ENCODE results near the gene PRKCE.
A peak's percentile ranks its signal among the peaks of the same experiment; 100 is the strongest.

Gene PRKCE

DNA sequence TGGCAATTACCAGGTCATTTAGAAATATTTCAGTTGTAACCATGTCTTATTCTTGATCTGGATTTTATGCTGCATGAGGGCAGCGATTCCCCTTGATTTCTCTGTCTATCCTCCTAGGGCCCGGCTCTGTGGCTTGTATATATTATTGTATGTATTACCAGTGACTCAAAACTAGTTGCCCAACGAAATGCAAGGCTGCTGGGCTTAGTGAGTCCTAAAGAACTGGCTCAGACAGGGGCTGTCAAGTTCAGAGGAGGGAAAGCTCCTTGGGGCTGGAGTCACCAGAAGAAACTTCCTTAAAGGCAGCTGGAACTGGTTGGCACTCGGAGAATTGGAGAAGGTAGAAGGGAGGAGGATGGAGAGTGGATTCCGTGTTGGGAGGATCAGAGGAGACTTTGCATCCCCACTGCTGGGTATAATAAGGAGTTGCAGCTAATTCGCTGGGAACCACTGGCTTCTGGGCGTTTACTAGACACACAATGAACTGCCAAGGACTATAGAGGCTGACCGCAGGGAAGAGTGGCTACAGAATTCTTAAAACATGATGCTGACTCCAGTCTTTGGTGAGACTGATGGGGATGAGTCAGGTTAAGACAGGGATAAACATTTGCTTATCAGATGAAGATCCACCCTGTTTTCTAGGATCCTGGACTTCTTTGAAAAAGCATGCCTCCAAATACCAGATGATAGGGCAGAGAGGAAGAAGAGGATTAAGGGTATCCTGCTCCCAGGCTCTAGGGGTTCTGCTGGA is 104.3 kb downstream of the PRKCE start:
- peak; percentile 95 for DNase-seq (ENCODE audit: low read depth)

DNA sequence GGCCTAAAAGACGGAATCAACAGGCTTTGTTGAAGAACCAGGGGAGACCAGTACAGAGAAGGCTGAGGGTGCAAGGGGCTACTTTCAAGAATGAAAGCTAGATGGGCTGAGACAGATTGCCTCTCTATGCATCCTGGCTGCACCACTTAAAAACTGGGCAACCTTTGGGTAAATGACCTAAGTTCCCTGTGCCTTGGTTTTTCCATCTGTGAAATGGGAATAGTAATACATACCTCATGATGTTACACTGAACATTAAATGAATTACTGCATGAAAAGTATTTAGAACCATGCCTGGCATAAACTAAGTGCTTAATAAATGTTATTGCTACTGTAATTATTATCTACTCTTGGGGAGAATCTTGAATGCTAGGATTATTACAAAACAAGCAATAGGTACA is 106.5 kb downstream of the PRKCE start:
- no peak for DNase-seq (ENCODE audit: low read depth)

DNA sequence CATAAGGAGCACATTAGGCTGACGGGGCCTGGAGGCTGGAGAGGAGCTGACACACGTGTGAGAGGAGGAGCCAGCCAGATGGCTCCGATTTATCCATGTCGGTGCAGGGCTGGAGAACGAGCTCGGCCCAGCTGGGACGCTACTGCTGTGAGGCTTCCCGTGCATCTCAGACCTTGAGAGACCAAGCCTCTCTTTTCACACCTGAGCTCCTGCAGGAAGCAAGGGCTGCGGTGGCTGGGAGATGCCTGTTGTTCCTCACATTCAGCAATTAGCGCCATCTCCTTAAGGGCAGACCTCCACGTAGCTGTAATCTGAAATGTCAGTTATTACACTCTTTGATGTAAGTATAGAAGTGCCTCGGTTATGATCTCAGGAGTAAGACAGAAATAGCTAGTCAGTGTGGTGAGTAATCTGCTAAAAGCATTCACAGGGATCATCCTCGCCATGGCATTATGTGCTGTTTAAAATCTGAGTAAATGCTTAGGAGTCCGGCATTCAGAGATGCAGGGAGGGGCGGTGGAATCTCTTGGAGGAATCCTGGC is 107.9 kb downstream of the PRKCE start:
- DNase-seq (ENCODE audit: low read depth): peak; percentile 77

DNA sequence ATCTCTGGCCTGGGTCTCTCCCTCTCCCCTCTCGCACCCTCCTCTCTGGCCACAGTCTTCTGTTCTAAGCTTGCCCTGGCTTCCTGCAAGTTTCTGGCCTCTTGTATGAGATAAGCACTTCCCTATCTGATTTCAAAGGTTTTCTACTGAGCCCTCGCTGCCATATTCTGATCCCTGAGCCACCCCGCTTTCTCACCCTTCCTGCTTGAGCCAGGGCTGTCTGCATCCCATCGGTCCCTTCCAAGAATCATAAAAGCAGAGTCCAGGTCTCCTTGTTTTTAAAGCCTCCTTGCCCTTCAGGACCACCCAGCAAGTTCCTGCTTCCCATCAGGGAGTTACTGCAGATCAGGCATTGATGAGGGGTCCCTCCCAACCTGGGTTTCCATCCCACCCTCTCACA is 110.2 kb downstream of the PRKCE start:
- DNase-seq (ENCODE audit: low read depth): no peak

DNA sequence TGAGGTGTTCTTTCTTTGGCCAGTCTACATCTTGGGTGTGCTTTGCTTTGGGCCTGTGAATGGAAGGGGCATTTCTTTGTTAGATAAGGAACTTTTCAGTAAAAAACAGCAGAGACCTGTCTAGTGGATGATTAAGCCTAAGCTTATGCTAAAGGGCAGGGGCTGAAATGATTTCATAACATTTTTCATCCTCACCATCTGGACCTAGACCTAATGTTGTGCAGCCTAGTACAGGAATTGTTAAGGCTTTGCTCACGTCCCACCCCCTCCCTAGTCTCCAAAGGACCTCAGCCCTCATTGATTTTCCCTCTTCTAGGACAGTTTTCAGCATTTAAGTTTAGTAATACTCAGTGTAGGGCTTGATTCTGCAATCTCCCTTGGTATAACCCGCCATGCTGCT is 111.8 kb downstream of the PRKCE start:
- peak; percentile 60 for DNase-seq (ENCODE audit: low read depth)

DNA sequence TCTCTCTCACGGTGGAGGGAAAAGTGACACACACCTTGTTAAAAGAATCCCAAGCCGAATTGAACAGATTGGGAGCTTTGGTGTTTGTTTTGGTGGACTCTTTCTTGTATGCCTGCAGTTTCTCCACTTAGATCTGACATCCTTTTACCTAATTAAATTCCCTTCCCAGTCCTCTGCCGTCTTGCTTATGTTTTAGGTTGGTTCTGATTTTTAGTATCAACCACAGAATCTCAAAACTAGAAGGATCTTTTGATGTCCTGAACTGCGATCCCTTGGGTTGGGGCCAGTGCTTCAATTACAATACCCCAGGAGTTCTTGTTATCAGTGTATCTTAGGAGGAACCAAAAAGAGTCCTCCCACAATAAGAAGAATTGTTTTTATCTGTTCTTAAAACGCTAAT is 112.3 kb downstream of the PRKCE start:
- no peak for DNase-seq (ENCODE audit: low read depth)

DNA sequence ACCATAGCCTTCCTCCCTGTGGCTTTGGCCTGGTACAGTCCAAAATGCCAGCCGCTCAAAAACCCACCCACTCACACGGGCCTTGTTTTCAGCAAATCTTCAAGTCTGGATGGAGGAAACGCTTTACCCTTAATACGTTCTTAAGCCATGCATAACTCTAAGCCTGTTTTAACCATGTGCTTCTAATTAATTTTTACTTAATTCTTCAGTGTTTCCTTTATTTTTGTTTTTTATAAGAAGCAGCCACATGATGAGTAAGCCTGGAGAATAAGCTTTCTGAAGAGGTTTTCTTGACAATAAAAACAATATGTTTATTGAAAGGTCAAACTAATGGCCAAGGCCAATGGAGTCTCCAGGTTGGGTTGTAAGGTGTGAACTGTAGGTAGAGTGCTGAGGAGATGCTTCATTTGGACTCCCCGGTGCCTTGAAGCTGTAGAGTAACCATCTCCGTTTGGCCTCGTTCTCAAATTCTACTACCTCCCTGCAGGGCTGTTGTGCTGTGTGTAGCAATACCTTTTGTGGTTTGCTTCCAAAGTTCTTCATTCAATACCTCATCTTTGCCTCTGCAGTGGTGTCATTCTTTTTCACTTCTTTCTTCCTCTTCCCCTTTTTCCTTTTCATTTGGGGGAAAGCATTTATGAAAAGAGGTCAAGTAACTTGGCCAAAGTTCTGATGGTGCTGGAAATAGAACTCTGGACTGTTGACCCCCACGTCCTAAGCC is 113.7 kb downstream of the PRKCE start:
- no peak for DNase-seq (ENCODE audit: low read depth)

DNA sequence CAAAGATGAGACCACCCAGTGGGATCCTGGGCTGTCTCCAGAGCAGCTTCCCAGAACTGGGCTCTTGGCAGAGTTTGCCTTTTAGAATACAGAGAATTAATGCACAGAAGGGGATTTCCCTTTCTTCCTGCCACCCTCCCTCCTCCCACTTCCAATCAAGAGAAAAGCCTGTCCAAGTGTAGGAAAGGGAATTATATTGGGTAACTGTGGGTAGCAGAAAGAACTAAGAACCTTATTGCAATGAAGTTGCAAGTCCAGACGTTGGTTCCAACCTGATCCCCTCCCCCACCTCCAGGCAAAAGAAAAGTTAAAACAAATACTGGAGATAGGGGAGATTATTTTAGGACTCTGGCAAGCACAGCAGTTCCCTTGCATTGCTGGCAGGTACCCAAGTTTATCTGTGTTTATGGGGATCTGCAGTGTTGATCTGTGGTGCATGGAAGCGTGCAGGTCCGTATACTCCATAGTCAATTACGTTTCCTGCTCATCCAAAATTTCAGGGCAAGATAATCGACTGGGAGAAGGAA is 114.3 kb downstream of the PRKCE start:
- DNase-seq (ENCODE audit: low read depth): no peak

DNA sequence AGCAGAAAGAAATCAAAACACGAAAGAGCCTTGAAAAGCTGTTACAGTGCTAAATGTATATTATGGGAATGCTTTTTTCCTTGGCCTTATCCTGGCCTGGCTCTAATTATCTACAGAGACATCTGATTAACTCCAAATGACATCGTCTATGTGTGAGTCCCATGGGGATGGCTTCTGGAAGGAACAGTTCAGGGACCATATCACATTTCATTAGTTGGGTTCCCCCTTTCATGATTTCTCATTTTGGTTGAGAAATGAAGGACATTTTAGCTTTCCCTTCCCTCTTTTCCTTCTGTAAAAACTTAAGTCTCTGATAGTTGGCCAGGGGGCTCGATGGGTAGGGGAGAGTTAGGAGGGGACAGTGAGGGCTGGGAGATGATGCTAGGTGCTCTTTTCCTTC is 116.7 kb downstream of the PRKCE start:
- no peak for DNase-seq (ENCODE audit: low read depth)

DNA sequence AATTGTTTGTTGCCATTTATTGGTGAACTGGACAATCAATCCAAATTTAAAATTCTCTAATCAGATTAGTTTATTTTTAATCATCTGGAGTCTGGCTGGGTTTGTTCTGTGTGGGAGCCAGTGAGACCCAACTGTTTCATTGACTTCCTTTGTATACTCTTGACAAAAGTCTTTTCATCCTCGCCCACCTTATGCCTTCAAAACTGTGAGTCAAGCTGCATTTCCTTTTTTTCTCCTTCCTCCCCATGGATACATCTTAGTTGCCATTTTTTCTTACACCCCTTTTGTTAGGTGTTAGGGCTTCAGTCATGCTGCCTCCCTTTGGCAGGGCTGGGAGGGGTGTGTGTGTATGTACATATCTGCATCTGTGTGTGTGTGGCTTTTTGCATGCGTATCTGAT is 117.6 kb downstream of the PRKCE start:
- DNase-seq (ENCODE audit: low read depth): no peak

DNA sequence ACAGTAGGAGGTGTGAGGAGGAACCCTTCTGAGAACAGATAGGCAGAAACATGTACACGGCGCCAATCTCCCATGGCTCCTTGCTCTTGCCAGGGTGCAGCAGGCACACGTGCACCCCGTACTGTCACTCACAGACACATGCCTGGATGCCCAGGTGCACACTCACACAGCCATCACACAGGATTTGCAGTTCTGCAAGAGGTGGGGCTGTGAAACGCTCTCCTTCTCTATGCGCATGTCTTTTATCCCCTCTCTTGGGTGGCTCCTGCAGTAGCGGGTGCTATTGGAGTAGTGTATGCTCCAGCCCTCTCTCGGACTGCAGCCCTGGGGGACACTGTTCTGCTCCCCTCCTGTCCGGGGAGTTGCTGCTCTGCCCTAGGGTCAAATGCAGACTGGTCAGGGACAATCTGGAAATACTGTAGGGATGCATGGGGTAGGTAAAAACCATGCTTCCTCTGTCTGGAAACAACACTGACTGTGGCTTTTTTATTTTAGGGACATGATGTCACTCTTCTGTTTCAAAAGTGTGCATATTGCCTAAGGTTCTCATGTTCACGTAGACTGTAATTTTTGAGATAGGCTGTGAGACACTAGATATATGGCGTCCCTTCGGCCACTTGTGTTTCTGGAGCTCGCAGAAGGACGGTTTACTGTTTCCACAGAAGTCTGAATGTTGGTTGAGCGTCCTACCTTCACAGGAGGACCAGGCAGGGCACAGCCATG is 118.5 kb downstream of the PRKCE start:
- DNase-seq (ENCODE audit: low read depth): no peak

DNA sequence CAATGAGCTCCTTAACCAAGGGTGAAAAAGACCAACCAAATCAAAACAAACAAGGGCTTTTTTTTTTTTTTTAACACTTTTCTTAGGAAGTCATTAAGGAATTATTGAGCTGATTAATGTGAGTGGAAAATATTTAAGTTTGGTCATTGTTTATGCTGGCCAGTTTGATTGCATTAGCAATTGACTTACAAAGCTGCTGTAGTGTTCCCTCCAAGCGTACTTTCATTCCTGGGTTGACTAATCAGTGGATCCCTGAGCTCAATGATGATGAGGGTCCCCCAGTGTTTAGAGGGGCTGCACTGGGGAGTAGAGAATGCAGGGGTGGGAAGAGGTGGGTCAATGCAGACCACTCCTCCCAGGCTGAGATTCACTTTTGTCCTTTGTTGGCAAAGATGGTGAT is 119.3 kb downstream of the PRKCE start:
- DNase-seq (ENCODE audit: low read depth): no peak

DNA sequence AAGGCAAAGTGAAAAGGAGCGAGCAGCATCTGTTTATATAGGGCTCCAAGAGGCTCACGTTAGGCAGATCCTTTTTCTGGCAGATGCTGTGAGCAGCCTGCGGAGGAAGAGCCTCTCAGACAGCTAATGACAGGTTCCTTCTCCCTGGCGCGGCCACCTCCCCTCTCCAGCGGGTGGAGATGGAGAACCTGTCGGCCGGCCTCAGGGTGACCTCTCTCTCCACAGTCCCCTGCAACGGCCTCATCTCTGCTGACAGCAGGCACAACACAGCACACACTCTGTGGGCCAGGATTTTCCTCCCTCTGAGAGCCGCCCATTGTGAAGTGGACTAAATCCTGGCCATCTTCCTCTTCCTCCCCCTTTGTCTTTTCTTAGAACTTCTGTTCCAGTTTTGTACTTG is 119.8 kb downstream of the PRKCE start:
- DNase-seq (ENCODE audit: low read depth): no peak

DNA sequence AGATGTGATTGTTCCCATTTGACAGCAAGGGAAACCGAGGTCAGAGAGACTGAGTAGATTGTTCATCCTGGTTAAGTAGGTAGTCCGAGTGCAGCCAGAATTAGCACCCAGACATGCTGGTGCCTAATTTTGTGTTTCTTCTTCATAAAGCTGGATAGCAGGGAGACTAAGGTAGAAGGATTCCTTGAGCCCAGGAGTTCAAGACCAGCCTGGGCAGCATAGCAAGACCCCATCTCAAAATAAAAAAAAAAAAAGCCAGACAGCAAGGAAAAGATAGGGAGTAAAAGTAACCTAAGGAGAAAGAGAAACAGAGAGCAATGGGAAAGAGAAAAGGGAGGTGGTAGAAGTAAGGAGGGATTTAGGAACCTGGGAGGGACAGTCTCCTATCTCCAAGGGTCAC is 120.6 kb downstream of the PRKCE start:
- DNase-seq (ENCODE audit: low read depth): no peak

DNA sequence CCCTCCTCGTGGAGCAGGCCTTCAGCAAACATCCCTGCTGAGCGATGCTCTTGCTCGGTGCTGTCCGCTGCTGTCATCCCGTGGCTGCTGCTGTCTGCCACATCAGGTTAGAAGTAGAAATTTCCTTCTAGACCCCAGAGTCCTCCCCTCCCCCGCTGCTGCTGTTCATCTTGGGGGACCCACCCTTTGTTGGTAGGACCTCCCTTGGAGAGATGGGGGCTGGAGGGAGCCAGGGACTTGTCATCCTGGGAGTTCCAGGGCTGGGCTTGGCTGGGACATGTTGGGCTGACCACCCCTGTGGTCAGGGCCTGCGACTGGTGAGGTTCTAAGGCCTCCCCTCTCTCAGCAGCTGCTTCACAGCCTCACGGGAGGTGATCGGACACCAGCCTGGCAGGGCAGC is 122.4 kb downstream of the PRKCE start:
- no peak for DNase-seq (ENCODE audit: low read depth)

DNA sequence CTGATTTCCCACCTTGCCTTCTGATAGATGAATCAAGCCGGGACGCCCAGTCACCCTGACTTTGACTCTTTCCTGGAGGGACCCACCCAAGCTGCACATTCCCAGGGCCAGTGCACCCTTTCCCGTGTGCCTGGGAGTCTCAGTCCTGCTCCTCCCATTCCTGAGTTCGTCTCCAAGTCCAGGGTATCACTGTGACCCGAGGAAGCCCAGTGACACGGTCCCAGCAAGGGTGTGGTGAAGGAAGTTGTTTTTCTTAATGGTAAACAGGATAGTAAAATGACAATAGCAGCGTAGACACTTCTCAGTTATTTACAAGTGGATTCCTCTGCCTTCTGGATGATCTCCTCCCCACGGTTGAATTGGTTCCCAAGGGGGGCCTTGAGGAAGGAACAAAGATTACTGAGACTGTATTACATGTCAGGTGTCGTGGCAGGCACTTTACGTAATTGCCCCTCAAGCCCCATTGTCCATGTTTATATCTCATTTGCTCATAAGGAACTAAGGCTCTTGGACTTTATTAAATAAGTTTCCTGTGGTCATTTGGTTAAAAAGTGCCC is 123.3 kb downstream of the PRKCE start:
- DNase-seq (ENCODE audit: low read depth): no peak

DNA sequence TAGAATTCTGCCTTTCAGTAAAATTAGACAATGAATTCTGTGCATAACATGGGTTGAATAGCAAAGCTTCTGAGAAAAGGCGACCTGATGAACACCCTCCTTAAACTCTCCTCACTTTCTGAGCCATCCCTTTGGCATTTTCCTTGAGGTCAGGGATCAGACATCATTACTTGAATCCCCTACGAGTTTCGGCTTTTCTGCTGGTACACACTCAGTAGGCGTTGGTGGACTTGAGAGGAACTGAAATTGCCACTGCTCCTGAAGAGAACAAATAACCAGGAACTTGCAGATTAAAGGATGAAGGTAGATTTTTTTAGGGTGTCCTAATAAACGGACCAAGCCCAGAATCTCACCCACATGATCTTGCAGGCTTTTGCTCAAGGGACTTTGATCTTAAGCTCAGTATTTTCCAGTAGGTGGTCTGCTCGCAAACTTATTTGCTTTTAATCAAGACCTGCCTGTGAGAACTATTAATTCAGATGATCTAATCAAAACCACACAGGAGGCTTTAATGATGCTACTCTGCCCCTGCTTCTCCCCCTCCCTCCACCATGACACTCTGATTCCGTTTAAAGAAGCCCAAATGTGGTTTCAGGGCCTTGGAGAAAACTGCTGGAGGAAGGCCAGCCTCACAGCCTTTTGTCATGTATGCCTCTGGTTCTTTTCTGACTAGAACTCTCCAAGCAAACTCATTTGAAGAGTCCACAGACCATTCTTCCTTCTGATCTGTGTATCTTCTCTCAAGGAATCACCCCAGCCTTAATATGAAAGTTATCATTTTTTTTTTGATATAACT is 124.9 kb downstream of the PRKCE start:
- no peak for DNase-seq (ENCODE audit: low read depth)

DNA sequence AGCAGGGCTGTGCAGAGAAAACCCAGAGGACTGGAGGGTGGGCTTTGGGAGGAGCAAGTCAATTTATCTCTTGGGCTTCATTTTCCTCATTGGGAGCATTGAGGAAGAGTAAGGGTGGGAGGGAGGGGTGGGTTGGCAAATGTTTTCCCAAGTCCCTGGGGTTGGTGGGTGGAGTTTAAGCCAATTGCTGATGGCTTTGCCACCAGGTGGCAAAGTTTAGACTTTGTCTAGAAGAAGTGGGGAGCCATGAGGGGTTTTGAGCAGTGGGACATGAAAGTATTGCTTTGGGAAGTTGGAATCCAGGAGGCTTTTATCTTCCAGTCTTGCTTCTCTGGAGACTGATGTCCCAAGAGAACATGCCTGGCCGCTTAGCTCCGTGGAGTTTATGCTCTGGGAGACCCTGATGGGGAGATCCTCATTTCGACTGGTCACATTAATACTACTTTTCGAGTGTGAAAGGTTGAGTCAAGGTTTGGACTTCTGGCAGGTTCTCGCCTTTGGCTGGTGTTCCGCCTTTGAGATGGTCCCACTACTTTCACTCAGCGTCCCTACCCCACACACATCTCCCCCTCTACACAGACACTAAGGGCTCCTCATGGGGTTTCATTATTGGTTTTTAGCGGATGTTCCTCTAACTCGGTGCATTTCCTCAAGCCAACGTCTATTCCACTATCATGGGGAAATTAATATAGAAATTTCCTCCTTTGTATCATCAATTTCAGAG is 126.7 kb downstream of the PRKCE start:
- DNase-seq (ENCODE audit: low read depth): no peak

DNA sequence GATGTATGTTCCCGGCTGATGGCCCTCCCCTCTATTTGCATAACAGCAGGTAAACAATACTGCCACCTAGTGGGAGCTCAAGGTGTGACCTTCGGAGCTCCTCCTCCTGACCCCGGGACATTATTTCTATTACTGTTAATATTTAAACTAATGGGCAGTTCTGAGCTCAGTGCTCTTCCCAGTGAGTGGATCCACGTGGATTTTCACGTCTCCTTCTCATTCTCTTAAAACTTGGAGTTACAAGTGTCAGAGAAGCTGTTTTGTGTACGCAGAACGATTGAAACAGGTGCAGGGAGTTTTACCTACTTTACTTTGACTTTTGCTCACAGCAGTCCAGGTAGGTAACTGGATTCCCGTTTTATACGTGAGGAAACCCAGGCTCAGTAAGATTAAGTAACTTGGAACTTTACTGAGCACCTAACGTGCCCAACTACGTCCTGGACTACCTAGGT is 127.3 kb downstream of the PRKCE start:
- peak; percentile 63 for DNase-seq (ENCODE audit: low read depth)

DNA sequence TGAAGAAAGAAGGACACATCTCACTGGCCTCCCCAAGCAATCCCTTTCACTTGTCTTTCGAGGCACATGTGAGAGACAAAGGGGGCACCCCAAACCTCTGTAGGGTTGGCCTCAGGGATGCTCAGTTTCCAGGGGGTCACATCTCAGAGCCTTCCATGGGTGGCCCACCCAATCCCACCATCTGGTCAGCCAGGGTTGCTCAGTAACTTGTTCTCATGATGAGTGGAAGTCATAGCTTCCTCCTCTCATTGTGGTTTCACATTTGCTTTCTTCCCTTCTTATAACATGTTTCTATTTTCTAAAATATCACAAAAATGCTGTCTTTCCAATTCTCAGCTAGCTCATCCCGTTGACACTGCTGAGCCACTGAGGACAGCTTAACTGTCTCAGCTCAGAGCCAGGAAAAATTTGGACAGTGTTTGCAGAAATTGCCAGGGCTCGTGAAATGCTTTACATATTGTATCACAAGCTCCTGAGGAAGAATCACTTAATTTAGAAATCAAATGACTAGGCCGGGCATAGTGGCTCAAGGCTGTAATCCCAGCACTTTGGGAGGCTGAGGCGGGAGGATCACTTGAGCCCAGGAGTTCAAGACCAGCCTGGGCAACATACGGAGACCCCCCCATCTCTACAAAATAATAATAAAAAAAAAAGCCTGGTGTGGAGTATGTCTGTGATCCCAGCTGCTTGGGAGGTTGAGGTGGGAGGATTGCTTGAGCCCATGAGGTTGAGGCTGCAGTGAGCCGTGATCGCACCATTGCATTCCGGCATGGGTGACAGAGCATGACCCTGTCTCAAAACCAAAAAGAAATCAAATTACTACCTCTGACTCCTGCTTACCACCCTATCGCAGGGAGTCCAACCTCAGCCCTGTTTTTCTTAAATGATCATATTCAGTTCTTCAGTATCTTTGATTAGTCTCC is 129.3 kb downstream of the PRKCE start:
- no peak for DNase-seq (ENCODE audit: low read depth)

All from amniotic epithelial cell (primary cell).